Fibroblast of lung (primary cell): ENCODE measurements around the gene RAB1B. TPM values are rescaled to one million over a fixed set of nuclear protein-coding genes. Genes with fewer than 3 reads are reported as not detected.
"Not testable (repeated sequence)": the region's sequence is repeated elsewhere in the genome, so short reads cannot be mapped to it uniquely, and the experiment has no call there.

Experiments used
- DNase-seq, 2 donors: peaks; one replicate each; pipeline versions ENCODE4 v3.0.0 to v3.0.0-alpha.2; 2010; ENCODE audit warnings: low read depth in 2 of 2
- H2AFZ ChIP-seq: 2 replicates; pipeline ENCODE4 v1.5.1; 2012; ENCODE audit warnings: low read length, control low read depth, inconsistent platforms
- H3K27ac ChIP-seq: 2 replicates; pipeline ENCODE4 v1.5.1; 2011; ENCODE audit warnings: low read length, control low read depth; ENCODE audit not compliant: insufficient read depth
- H3K27me3 ChIP-seq: 2 replicates; pipeline ENCODE4 v1.5.1; 2011; ENCODE audit warnings: mild to moderate bottlenecking, low read length; ENCODE audit not compliant: control insufficient read depth, insufficient read depth
- H3K36me3 ChIP-seq: 2 replicates; pipeline ENCODE4 v1.5.1; 2011; ENCODE audit warnings: low read length; ENCODE audit not compliant: control insufficient read depth, insufficient read depth
- H3K4me1 ChIP-seq: 2 replicates; pipeline ENCODE4 v1.5.1; 2011; ENCODE audit warnings: low read length; ENCODE audit not compliant: control insufficient read depth, insufficient read depth; ENCODE audit errors: extremely low read depth
- H3K4me2 ChIP-seq: 2 replicates; pipeline ENCODE4 v1.5.1; 2011; ENCODE audit warnings: low read length, control low read depth; ENCODE audit not compliant: insufficient read depth; ENCODE audit errors: extremely low read depth
- H3K4me3 ChIP-seq, 4 experiments: fragments of 200-600 bp in 1 of 4; sonication (generic) in 1 of 4; replicated peaks in 1 of 4; 2 replicates each; pipeline ENCODE4 v1.5.1; 2011 to 2016; ENCODE audit warnings: low read length in 4 of 4, low read depth in 3 of 4, mild to moderate bottlenecking in 3 of 4, control low read depth in 2 of 4, inconsistent platforms in 1 of 4, mixed read lengths in 1 of 4; ENCODE audit not compliant: insufficient read depth in 1 of 4; ENCODE audit errors: control extremely low read depth in 1 of 4
- H3K79me2 ChIP-seq: 2 replicates; pipeline ENCODE4 v1.5.1; 2012; ENCODE audit warnings: mild to moderate bottlenecking, low read length, inconsistent platforms; ENCODE audit not compliant: control insufficient read depth, insufficient read depth
- H3K9ac ChIP-seq: 2 replicates; pipeline ENCODE4 v1.5.1; 2011; ENCODE audit warnings: mild to moderate bottlenecking, low read length, control low read depth; ENCODE audit not compliant: insufficient read depth
- H3K9me3 ChIP-seq: 2 replicates; pipeline ENCODE4 v1.5.1; 2012; ENCODE audit warnings: low read depth, low read length; ENCODE audit not compliant: control insufficient read depth, insufficient read depth
- H4K20me1 ChIP-seq: 2 replicates; pipeline ENCODE4 v1.5.1; 2011; ENCODE audit warnings: low read length; ENCODE audit not compliant: control insufficient read depth, insufficient read depth; ENCODE audit errors: extremely low read depth
- EZH2 ChIP-seq: IDR thresholded peaks from 2 replicates; pipeline ENCODE4 v1.5.1; 2012; ENCODE audit warnings: low read length, control low read depth, mild to moderate bottlenecking; ENCODE audit errors: missing control alignments
- polyA plus RNA-seq, 2 donors: library from polyadenylated mRNA; depleted of rRNA in 1 of 2; stranded (reverse) in 1 of 2; unstranded in 1 of 2; fragments of >200 nt; gene quantifications; 2 replicates each; pipeline ENCODE4 v1.2.1, GENCODE V29; 2011 to 2012; ENCODE audit warnings: missing spikeins in 1 of 2
- total RNA-seq: library from RNA; depleted of rRNA; stranded (reverse); fragments of >200 nt; gene quantifications from 2 replicates; pipeline ENCODE4 v1.2.1, GENCODE V29; 2014
- TF ChIP-seq, protein P1 (sequence below), 2 donors: IDR thresholded peaks in 1 of 2; conservative IDR thresholded peaks in 1 of 2; 1 replicate in 1 of 2; 2 replicates in 1 of 2; pipeline ENCODE4 v1.5.1; 2011 to 2012; ENCODE audit warnings: low read length in 2 of 2, control low read depth in 1 of 2, inconsistent platforms in 1 of 2, low read depth in 1 of 2, mild to moderate bottlenecking in 1 of 2

RAB1B gene
- total and polyA plus RNA-seq, 2 donors (not counting 1 experiment from before 2014, with no cell fraction given), result 63.6 to 140 TPM

GRCh38 chr11:66317723-66318599 is 49.5 kb downstream of the RAB1B start:
- H3K9ac ChIP-seq, result peak overlapping the region; percentile 55

GRCh38 chr11:66318600-66318970 is 50.1 kb downstream of the RAB1B start:
- no peaks in the 10 kb centered on the region for H4K20me1 ChIP-seq
- H3K4me1 ChIP-seq, result peaks cover 25% of the 10 kb centered on the region
- H3K9me3 ChIP-seq, result no peaks in the 10 kb centered on the region
- peaks cover 7% of the 10 kb centered on the region for H3K36me3 ChIP-seq
- no peak overlapping the region for H3K4me2 ChIP-seq
- no peak for TF ChIP-seq EZH2
- TF ChIP-seq, protein P1, sequence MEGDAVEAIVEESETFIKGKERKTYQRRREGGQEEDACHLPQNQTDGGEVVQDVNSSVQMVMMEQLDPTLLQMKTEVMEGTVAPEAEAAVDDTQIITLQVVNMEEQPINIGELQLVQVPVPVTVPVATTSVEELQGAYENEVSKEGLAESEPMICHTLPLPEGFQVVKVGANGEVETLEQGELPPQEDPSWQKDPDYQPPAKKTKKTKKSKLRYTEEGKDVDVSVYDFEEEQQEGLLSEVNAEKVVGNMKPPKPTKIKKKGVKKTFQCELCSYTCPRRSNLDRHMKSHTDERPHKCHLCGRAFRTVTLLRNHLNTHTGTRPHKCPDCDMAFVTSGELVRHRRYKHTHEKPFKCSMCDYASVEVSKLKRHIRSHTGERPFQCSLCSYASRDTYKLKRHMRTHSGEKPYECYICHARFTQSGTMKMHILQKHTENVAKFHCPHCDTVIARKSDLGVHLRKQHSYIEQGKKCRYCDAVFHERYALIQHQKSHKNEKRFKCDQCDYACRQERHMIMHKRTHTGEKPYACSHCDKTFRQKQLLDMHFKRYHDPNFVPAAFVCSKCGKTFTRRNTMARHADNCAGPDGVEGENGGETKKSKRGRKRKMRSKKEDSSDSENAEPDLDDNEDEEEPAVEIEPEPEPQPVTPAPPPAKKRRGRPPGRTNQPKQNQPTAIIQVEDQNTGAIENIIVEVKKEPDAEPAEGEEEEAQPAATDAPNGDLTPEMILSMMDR (conservative IDR thresholded peaks at IDR 0.05 in 1 of 2, IDR thresholded peaks at IDR 0.05 in 1 of 2; ENCODE audit: low read depth in 1 of 2, low read length in 2 of 2), result no peak
- H2AFZ ChIP-seq, result no peak overlapping the region
- H3K27me3 ChIP-seq, result no peaks in the 10 kb centered on the region
- peak in 1 of 2 donors; percentile 19 for DNase-seq
- peaks cover 32% of the 10 kb centered on the region for H3K79me2 ChIP-seq
- H3K27ac ChIP-seq, result peak overlapping the region; percentile 84
- no peak overlapping the region for H3K9ac ChIP-seq
- no peak overlapping the region for H3K4me3 ChIP-seq

More at GRCh38 chr11:66317723-66318599, 49.5 kb downstream of the RAB1B start:
- H3K36me3 ChIP-seq, result peaks cover 7% of the 10 kb centered on the region
- no peaks in the 10 kb centered on the region for H3K9me3 ChIP-seq
- H3K4me1 ChIP-seq, result peaks cover 24% of the 10 kb centered on the region
- H3K27ac ChIP-seq, result peak overlapping the region; percentile 84
- peaks cover 33% of the 10 kb centered on the region for H3K79me2 ChIP-seq
- H2AFZ ChIP-seq, result no peak overlapping the region
- no peaks in the 10 kb centered on the region for H4K20me1 ChIP-seq
- H3K4me2 ChIP-seq, result peak overlapping the region; percentile 17
- peak; percentile 48 to 98 for DNase-seq
- TF ChIP-seq, protein P1 (conservative IDR thresholded peaks at IDR 0.05 in 1 of 2, IDR thresholded peaks at IDR 0.05 in 1 of 2; ENCODE audit: low read depth in 1 of 2, low read length in 2 of 2), result no peak
- H3K4me3 ChIP-seq, result peak overlapping the region in 1 of 4 experiments; percentile 90
- H3K27me3 ChIP-seq, result no peaks in the 10 kb centered on the region

DNA sequence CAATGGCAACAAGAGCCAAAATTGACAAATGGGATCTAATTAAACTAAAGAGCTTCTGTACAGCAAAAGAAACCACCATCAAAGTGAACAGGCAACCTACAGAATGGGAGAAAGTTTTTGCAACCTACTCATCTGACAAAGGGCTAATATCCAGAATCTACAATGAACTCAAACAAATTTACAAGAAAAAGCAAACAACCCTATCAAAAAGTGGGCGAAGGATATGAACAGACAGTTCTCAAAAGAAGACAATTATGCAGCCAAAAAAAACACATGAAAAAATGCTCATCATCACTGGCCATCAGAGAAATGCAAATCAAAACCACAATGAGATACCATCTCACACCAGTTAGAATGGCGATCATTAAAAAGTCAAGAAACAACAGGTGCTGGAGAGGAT is 51.9 kb downstream of the RAB1B start:
- not testable (repeated sequence) for H2AFZ ChIP-seq, H3K36me3 ChIP-seq, H3K4me3 ChIP-seq, H3K27ac ChIP-seq, H3K4me2 ChIP-seq, H3K9ac ChIP-seq, DNase-seq, H3K9me3 ChIP-seq, H3K27me3 ChIP-seq, H4K20me1 ChIP-seq
- Histone ChIP-seq H3K4me1 (peaks cover 39% of the 10 kb centered on the region), H3K79me2 (peaks cover 15% of the 10 kb centered on the region)

GRCh38 chr11:66320748-66321147 is 52.3 kb downstream of the RAB1B start:
- not testable (repeated sequence) for H3K4me3 ChIP-seq
- peaks cover 42% of the 10 kb centered on the region for H3K4me1 ChIP-seq

More at GRCh38 chr11:66320748-66321147, 52.3 kb downstream of the RAB1B start:
- H3K4me2 ChIP-seq, H3K27ac ChIP-seq, H2AFZ ChIP-seq, DNase-seq, H3K9me3 ChIP-seq, H3K36me3 ChIP-seq, H4K20me1 ChIP-seq, H3K9ac ChIP-seq, H3K27me3 ChIP-seq: not testable (repeated sequence)
- H3K79me2 ChIP-seq, result peaks cover 11% of the 10 kb centered on the region
